ENCODE results near the gene TMEM156. TPM values are rescaled to one million over a fixed set of nuclear protein-coding genes. Genes with fewer than 3 reads are reported as not detected.

The TMEM156 gene
- total RNA-seq, 1 experiment from 2014 or later, result 14.1 TPM

GRCh38 chr4:38982361-38983095 is 49.7 kb downstream of the TMEM156 start:
- intact Hi-C loops (cut with micrococcal nuclease; ENCODE audit: unreplicated experiment), result no loop called here
- TF ChIP-seq CTCF (IDR thresholded peaks at IDR 0.05; ENCODE audit: unreplicated experiment), result no peak
- Mint-ChIP-seq H3K4me3 (ENCODE audit: low read depth, unreplicated experiment) (no peak overlapping the region), H3K4me1 (ENCODE audit: low read depth, unreplicated experiment) (no peaks in the 10 kb centered on the region), H3K27me3 (ENCODE audit: unreplicated experiment) (no peaks in the 10 kb centered on the region), H3K9me3 (ENCODE audit: low read depth, unreplicated experiment) (no peaks in the 10 kb centered on the region), H3K36me3 (ENCODE audit: insufficient read depth, unreplicated experiment) (no peaks in the 10 kb centered on the region), H3K27ac (ENCODE audit: unreplicated experiment) (no peak overlapping the region)
- no peak for DNase-seq
- BruUV-seq (replicated peaks), result no TSS peak
- CTCF ChIA-PET, result no interaction called here

DNA sequence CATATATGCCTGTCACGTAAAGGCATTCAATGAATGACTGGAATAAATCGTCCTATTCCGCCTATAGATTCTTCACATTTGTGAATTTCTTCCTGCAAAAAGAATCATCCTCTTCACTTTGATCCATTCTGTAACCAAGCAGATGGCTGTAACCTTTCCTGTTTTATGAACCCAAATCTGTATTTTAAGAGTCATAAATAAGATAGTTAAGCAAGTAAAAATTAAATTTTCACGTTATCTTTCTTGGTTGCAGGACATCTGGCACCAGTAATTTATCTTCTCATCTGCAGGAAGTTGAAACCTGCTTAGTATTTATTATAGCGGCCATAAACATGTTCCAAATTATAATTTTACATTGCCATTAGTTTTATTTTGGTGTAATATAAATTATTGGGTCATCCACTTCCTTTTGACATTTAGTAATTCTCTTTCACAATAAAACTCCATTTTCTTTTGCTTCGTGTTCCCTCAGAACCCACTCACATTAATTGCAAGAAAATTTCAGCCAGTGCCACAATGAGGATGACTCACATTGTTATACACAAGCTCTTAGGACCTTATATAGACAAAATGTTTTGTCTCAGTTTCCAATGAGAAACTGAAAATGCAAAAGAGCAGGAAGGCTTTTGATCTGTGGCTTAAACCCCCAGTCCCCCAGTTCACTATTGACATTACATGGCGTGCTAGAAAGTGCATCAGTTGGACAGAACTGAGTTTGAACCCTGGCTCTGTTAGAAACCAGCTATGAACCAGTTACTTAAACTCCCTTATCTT is 51.1 kb downstream of the TMEM156 start:
- BruUV-seq (replicated peaks), result no TSS peak

DNA sequence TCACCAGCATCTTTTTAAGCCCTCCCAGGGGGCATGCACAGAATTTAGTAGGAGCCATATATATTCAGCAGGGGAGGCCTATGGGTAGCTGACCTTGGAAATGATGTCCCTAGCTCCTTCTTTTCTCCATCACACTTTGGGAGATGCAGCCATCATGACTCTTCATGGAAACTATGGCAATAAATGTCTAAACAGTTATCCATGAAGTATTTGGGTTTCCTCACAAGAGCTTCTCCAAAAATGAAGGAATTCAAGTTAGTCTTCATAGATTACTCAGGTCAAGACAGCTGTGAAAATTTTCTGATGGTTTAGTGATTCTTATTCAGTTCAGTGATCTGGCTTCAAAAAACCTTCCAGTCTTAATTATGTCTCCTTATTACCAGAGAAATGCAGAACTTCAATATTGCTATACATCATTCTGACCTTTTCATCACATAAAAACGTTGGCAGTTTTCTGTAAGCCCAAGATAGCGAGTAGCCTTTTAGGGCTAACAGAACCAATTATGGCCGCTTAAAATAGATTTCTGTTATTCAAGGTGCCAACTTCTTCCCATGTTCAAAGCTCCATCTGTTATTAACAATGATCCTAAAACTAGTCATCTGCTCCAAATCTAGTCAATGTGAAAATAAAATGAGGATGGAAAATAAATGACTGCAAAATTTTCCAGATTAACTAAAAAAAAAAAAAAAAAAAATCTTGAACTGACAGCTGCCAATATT is 52.5 kb downstream of the TMEM156 start:
- no peak overlapping the region for H3K27ac Mint-ChIP-seq (ENCODE audit: unreplicated experiment)
- DNase-seq, result no peak
- H3K4me3 Mint-ChIP-seq (ENCODE audit: low read depth, unreplicated experiment), result no peak overlapping the region
- no peaks in the 10 kb centered on the region for H3K9me3 Mint-ChIP-seq (ENCODE audit: low read depth, unreplicated experiment)
- BruUV-seq (replicated peaks), result no TSS peak
- intact Hi-C loops (cut with micrococcal nuclease; ENCODE audit: unreplicated experiment), result no loop called here
- no peaks in the 10 kb centered on the region for H3K27me3 Mint-ChIP-seq (ENCODE audit: unreplicated experiment)
- no peak for TF ChIP-seq CTCF (IDR thresholded peaks at IDR 0.05; ENCODE audit: unreplicated experiment)
- H3K4me1 Mint-ChIP-seq (ENCODE audit: low read depth, unreplicated experiment), result no peaks in the 10 kb centered on the region
- CTCF ChIA-PET, result no interaction called here
- H3K36me3 Mint-ChIP-seq (ENCODE audit: insufficient read depth, unreplicated experiment), result no peaks in the 10 kb centered on the region

More for the DNA sequence above, 51.1 kb downstream of the TMEM156 start:
- CTCF ChIA-PET, result no interaction called here
- intact Hi-C loops (cut with micrococcal nuclease; ENCODE audit: unreplicated experiment), result no loop called here
- Mint-ChIP-seq H3K4me1 (ENCODE audit: low read depth, unreplicated experiment) (no peaks in the 10 kb centered on the region), H3K27ac (ENCODE audit: unreplicated experiment) (no peak overlapping the region), H3K36me3 (ENCODE audit: insufficient read depth, unreplicated experiment) (no peaks in the 10 kb centered on the region), H3K9me3 (ENCODE audit: low read depth, unreplicated experiment) (no peaks in the 10 kb centered on the region), H3K27me3 (ENCODE audit: unreplicated experiment) (no peaks in the 10 kb centered on the region), H3K4me3 (ENCODE audit: low read depth, unreplicated experiment) (no peak overlapping the region)
- no peak for DNase-seq
- no peak for TF ChIP-seq CTCF (IDR thresholded peaks at IDR 0.05; ENCODE audit: unreplicated experiment)

DNA sequence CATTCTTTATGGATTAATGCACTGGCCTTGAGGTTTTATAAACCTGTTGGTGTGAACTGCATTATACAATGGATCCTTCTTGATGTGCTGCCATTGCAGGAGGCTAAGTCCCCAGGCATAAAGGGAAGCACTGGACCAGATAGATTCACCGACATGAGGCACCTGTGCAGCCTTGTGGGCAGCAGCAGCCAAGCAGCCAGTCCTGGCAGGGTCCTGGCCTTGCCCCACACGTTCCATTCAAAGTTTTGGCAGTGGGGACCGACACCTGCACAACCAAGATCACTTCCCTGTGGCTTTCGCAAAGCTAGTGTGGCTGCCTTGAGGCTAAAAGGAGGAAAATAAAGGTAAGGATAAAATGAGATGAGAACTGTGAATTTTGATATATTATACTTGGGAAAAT is 53.1 kb downstream of the TMEM156 start:
- CTCF ChIA-PET, result no interaction called here
- no peak for DNase-seq
- H3K36me3 Mint-ChIP-seq (ENCODE audit: insufficient read depth, unreplicated experiment), result no peaks in the 10 kb centered on the region
- no peak overlapping the region for H3K27ac Mint-ChIP-seq (ENCODE audit: unreplicated experiment)
- no TSS peak for BruUV-seq (replicated peaks)
- no peak overlapping the region for H3K4me3 Mint-ChIP-seq (ENCODE audit: low read depth, unreplicated experiment)
- intact Hi-C loops (cut with micrococcal nuclease; ENCODE audit: unreplicated experiment), result no loop called here
- H3K9me3 Mint-ChIP-seq (ENCODE audit: low read depth, unreplicated experiment), result no peaks in the 10 kb centered on the region
- H3K27me3 Mint-ChIP-seq (ENCODE audit: unreplicated experiment), result no peaks in the 10 kb centered on the region
- TF ChIP-seq CTCF (IDR thresholded peaks at IDR 0.05; ENCODE audit: unreplicated experiment), result no peak
- no peaks in the 10 kb centered on the region for H3K4me1 Mint-ChIP-seq (ENCODE audit: low read depth, unreplicated experiment)
